ENCODE data around the gene ATP8A1. TPM values are rescaled to one million over a fixed set of nuclear protein-coding genes. Genes with fewer than 3 reads are reported as not detected.
"Not testable (repeated sequence)": the region's sequence is repeated elsewhere in the genome, so short reads cannot be mapped to it uniquely, and the experiment has no call there.

The ATP8A1 gene
- polyA plus RNA-seq, 1 donor: 4.6 TPM

DNA sequence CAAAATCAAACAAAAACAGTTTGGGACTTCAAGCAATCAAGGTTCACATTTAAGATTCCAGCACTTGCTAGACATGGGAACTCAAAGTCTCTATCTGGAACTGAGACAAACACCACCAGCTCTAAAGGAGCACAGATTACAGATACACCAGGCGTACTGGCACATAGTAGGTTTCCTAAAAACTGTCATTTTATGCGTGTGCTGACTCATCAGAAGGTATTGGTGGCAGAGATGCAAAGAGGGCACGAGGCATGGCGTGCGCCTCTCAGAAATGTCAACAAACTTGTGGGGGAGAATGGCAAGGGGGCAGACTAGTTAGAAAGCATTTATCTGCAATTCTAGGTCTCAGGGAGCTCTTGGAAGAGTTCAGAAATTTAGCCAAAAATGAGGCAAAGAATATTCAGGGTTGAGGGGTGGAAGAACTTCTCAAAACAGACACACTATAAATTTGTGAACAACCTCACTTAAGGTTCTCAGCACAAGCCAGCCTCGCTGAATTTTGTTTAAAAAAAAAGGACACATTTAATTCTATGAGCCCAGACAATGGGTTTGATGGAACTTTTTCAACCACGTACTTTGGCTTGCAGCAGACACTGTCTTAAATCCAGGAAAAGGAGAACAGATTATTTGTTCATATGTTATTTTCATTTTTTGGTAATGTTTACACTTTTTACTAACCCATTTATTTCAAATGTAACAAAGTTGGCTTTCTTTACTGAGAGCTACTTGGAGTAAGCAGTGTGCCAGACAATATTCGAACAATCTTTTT lies 159.6 kb downstream of the ATP8A1 start:
- peak; percentile 64 for DNase-seq

DNA sequence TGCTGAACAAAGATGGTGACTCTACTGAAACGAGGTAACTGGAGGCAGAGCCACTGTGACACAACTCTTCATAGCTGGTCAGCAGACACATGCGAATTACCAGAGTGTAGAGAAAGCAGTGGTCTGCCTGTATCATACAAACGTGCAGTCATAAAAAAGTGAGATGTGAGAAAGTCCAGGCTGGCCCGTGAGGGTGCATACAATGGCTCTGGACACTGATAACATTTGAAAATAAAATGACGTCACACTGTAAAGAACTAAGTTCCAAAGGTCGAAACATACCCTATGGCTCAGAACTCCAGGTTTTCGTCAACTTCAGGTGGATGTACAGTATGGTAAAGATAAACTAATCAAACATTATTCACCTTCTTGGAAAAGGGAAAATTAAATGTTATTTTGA lies 163.9 kb downstream of the ATP8A1 start:
- DNase-seq: no peak

DNA sequence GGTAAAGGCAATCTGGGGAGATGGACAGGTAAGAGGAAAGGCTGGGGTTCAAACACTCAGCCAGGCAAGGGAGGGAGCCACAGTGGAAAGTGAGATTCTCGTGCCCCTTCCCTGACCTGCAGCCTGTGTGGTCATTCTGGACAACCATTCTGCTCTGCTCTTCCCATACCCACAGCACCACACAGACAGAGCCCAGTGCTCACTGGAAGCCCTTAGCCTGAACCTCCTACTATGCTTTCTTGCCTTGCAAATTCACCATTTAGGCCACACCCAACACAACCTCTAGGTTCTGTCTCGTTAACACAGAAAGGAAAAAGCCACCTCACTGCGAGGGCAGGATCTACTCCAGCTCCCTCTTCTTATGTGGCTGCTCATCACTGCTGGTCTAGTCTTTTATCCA lies 166.9 kb downstream of the ATP8A1 start:
- DNase-seq: no peak

DNA sequence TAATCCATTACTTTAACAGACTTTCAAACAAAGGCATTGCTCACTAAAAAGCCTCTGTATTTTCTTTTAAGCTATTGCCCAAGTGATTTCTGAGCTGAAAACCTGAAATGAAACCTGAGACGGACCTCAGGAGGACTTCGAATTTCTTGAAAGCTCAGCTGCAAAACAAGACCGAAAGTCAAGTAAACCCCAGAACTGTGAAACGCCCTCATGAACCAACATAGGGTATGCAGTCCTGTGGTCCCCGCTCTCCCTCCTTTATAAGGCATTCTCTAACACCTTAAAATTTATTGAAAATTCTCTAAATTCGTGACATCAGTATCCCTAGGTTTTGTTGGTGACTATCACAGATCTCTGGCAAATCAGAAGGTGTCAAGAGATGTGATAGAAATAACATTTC lies 167.8 kb downstream of the ATP8A1 start:
- DNase-seq: no peak

DNA sequence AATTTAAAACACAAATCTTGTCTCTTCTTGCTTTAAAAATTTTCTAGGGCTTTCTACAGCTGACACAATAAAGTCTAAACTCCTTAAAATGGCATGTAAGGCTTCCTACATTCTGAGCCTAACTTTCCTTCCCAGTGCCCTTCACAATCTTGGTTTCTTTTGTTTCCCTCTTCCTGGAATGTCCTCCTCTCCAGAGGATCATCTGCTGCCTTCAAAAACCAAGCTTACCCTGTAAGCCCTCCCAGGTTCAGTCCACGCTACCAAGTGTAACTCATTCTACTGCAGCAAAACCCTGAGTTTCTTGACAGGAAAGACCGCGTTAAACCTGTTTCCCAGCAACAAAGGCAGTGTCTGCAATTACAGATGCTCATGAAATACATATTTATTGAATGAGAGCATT lies 168.4 kb downstream of the ATP8A1 start:
- DNase-seq: no peak

DNA sequence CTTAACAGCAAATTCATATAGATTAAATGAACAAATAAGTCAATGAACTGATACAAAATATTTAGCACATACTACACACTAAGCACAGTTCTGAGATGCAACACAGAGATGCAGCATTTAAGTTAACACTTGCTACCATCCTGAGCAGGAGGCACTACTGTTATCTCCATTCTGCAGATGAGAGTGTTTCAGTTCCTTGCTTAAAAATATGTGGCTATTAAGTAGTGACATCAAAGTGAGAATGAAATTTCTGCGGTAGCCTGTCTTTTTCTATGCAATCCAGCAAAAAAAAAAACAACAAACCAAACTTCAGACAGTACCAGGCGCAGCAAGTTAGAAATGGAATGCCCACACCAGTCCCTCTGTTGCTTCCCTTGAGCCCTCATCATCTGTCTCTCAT lies 168.8 kb downstream of the ATP8A1 start:
- DNase-seq: no peak

DNA sequence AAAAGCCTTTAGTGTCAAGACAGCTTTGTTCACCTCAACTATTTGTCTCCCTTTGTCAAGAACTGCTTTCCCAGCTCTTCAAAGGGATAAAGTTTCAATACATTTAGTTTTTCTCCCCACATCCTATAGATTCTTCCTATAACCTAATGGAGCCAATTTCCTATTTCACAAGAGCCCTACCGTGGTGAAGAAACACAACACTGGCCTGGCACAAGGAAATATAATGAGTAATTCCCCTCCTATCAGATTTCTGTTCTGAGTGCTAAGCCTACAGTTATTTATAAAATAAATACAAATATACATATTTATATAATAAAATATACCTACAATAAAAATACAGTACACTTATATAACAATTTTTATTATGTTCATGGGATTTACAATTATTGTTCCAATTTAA lies 169.7 kb downstream of the ATP8A1 start:
- no peak for DNase-seq

DNA sequence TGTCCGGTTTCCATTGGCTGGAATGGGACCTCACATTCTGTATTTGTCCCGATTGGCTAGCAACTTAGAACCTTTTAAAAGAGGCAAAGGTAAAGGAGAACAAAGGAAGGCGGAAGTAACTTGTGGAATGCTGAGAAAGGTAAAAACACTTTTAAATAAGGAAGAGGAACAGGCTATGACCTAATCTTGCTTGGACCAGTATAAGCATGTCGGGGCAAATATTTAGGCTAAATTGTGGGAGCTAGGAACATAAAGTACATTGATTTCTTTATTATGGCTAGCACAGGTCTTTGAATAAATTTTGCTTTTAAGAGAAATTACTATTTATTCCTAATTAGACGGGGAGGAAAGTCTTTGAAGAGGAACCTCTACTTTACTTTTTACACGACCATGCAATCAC lies 170.7 kb downstream of the ATP8A1 start:
- DNase-seq: not testable (repeated sequence)

DNA sequence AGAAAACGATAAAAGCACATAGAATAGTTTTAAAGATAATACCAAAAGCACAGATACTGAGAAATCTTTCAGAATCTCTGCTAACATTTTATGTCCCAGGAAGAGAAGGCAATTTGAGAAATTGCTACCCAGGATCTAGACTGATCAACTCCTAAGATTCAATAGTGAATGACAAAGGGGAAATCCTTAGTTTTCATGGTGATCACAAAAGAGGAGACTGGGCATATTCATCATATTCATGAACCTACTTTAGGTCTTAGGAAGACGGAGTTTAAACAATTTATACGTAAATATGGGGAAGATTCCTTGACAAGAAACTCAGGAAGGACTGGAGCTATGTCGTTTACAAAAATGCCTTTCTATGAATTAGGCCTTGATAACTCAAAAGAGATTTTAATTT lies 172.3 kb downstream of the ATP8A1 start:
- DNase-seq: no peak

DNA sequence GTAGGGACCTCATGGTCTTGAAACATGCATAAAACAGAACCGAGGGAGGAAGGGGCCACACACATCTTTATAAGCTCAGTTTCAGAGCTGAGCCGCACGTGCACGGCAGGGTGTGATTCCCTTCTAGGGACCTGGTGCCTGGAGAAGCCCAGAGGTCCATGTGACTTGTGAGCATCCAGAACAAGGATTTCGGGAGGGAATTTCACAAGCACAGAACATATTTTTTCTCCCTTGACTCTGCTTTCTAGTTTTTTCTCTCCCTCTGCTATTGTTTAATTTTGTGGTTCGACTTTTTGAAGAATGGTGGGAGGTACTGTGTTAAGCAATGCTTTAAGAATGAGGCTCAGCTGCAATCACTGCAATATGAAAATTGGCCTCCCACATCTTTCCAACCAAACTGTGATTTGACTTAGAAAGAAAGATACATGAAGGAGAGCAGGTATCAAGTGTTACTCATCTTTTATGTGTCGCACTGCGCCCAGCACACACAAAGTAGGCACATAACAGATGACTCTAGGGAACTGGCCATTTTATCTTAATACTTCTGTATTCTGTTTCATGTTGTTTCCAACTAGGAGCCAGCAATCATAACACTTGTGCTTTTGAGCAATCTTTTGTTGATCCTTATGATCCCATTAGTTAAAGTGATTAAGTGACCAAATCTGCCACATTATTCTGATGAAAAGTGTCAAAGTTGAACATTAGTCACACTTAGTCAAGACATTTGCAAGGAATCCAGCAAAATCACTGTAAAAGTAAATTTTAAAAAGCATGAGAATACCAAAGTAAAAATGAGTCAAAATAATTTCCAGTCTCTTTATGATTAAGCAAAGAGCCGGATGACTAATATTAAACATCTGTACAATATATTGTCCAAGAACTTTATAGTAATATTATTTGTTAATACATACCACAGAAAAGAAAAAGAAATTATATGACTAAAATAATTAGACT lies 173.2 kb downstream of the ATP8A1 start:
- peak; percentile 80 for DNase-seq

DNA sequence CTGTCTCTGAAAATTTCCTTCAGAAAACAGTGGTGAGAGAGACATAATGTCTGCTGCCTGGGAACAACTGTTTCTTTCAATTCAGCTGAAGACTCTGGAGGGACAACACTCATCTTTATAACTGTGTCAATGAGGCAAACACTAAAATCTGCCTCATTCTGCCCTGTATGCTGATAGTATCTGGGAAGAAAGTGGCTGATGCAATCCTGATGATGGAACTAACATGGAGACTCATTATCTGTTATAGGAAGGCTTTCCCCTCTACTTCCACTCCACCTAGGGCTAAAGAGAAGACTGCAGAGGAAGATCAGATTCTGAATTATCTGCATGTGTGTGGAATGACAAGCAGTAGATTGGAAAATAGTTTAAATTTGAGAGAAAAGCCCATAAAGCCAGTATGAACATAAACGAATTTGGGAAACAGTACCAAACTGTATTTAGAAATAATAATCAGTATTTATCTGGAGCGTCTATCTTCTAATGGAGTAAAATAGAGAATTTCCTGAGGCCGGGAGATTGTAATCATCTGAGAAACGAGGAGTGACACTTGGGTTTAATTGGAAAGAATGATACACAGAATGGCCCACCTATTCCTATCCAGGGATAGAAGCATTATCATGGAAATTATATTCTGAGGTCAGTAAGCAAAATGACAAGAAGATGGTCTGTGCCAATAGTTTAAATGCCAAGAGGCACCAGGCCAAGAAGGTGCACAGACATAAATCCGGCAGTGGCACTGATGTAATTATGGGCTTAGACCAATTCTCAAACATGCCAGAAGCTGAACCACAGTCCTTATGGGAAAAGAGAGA lies 174.2 kb downstream of the ATP8A1 start:
- DNase-seq: no peak

DNA sequence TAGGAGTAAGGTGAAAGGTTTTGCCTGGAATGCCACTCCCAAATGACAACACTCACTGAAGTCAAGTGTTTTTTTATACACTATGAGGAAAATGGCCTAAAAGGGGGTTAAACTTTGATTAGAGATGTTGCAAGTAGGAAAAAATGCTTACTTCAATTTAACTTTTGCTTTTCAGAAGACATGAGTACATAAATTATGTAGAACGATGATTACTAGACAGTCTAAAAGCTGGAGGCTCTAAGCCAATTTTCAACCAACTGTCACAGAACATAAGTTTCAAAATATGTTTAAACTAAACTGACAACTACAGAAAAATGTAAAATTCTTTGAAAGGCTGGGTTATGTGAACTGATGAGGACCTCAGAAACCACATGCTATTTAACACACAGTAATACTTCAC lies 176.2 kb downstream of the ATP8A1 start:
- DNase-seq: no peak

DNA sequence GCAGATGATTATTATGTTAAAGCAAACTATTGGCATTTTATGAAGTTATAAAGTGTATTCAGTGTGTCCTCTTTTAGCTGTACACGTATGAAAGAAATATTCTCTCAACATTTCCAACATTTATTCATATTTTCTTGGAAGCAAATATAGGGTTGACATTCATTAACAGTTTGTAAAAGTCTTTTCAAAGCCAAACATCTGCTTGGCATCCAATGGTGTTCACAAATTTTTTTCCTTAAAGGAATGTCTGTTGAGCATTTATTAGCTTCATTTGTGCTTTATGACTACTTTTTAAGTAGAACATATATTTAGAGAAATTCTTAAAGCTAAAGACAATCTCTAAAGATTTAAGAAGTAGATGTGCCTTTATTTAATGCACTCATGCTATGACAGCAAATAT lies 176.6 kb downstream of the ATP8A1 start:
- no peak for DNase-seq

DNA sequence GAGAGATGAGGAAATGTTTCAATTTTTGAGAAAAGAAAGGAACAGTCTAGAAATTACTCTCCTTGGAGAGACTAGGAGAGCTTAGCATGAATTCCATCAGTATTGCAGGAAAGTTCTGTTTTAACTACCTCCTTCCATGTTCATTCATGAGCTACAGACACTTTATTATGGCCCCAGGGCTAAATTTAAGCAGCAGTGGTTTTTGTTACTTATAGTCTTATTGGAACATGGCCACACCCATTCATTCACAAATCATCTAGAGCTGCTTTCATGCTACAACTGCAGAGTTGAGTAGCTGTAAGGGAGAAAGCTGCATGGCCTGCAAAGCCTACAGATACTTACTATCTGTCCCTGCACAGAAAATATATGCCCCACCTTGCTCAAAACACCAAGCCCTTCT lies 178.0 kb downstream of the ATP8A1 start:
- DNase-seq: no peak

DNA sequence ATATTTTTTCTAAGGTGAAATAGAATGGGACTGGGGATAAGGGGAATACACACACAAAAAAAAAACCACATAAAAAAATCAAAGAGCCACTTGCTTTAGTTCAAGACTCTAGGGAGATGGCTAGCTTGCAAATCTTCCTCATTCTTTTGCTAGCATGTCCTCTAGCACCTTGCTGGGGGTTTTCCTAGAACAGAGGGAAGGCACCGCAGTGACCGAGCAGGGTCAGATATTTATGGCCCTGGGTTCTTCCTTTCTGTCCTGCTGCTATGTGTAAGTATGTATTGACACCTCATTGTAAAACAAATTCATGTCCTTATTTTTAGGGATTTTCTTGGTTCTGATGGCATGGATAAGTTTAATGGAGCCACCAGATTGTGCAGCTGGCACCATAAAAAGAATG lies 178.4 kb downstream of the ATP8A1 start:
- DNase-seq: no peak

DNA sequence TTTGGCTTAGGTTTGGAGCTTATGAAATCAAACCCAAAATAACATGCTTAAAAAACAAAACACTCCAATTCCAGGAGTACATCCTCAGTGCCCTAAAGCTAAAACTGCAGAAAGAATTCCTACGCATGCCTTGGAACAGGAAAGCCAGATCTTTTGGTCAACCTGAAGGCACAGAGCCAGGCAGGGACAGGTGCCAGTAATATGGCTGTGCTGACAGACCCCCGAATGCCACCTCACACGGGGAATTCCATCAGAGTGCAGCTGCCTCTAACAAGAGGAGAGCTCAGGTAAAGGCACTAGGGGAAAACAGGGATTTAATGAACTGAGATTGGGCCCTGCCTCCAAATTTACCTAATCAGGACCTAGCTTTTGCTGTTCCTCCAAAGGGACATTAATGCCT lies 182.5 kb downstream of the ATP8A1 start:
- DNase-seq: no peak

DNA sequence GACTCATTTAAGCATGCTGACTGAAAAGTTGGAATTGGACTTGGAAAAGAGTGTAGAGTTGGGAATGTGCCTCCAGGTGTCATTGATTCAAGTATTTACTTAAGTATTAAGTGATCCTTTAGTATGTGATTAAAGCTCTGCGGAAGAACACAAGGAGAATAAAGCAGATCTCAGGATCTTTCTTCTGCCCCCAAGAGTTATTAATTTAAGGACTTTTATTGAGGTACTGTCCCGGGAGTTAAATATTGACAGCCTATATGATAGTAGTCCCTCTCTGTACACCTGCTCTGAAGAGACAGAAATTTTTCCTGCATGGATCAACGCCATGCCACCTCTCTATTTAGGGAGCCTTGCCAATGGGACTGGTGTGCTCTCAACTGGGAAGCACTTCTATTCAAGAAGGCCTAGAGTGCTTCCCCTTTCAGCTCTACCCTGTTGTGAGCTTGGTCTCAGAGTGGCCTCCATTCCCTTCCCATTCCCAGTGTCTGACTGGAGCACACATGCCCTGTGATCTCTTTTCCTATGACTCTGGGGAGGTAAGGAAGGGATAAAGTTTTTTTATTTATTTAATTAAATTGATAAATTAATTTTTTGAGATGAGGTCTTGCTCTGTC lies 183.7 kb downstream of the ATP8A1 start:
- DNase-seq: no peak

DNA sequence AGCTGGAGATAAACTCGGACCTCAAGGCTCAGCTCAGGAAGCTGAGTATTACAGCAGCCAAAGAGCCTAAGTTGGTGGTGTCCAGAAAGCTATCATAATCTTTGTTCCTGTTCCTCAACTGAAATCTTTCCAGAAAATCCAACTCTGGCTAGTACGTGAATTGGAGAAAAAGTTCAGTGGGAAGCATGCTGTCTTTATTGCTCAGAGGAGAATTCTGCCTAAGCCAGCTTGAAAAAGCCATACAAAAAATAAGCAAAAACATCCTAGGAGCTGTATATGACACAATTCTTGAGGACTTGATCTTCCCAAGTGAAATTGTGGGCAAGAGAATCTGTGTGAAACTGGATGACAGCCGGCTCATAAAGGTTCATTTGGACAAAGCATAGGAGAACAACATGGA lies 185.0 kb downstream of the ATP8A1 start:
- no peak for DNase-seq

DNA sequence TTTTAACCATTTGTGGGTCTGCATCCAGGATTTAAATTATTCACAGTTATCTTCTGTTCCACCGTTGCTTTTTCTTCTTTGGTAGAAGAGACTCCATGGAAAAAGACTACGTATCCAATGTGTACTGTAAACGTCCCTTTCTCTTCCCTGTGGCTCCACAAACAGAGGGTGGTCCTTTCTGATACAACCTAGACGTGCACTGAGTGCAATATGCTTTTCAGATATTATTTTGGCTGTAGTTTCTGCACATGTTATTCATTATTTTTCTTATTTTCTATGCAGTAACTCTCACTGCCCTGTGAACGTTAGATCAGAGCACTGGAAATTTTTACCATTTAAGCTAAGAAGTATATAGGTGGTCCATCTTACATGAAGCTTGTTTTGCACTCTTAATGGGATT lies 186.9 kb downstream of the ATP8A1 start:
- no peak for DNase-seq

DNA sequence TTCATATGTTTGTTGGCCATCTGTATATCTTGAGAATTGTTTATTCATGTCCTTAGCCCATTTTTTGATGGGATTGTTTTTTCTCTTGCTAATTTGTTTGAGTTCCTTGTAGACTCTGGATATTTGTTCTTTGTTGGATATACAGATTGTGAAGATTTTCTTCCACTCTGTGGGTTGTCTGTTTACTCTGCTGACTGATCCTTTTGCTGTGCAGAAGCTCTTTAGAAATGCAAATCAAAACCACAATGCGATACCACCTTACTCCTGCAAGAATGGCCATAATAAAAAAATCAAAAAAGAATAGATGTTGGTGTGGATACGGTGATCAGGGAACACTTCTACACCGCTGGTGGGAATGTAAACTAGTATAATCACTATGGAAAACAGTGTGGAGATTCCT lies 189.1 kb downstream of the ATP8A1 start:
- not testable (repeated sequence) for DNase-seq

DNA sequence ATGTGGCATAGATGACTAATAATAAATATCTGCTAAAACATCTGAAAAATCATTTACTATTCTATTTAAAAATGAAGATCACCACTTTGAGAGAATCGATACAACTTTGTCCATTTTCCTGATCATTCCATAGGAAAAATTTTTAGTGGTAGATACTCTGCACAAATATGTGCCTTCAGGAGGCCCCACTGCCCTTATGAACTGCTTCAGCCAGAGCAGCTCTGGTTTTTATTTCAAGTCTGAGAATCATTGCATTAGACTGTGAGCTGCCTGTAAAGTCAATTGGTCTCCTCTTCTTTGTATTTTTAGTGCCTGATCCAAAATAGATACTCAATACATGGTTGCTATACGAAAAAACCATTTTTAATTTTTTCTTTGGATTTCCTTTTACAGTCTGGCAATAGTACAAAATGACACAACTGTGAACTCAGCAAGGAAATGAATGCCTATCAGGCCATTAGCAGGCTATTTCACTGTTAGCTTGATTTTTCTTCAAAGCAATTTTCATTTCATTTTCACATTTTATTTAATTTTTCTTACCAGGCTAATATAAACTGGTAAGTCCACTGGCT lies 190.5 kb downstream of the ATP8A1 start:
- no peak for DNase-seq

DNA sequence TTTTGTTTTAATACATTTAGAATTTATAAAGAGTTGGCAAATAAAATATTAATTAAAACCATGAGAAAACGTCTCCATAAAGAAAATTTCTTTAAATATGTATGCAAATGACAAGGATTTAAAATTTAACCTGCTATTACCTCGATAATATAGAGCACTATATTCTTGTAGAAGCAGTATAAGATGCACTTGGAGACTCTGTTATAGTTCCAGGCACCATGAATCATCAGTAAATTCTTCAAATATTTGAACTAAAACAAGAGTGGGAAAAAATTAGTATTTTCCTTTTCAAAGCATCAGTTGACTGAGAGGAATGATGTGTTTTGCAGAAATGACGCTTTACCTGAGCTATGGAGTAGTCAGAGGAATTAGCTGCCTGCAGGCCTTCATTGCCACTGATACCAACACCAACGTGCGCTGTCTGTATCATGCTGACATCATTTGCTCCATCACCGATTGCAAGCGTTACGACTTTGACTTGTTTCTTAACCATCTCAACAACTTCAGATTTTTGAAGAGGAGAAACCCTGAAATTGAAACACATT lies 192.3 kb downstream of the ATP8A1 start:
- no peak for DNase-seq
